Measurements from ENCODE around the gene CRLF3. TPM values are rescaled to one million over a fixed set of nuclear protein-coding genes. Genes with fewer than 3 reads are reported as not detected.

The CRLF3 gene
- total and polyA plus RNA-seq, 10 of the 15 experiments (the other 5 are each of a cell fraction or from before 2014, with no cell fraction given) = 10.0 to 39.2 (median 26.7) TPM

DNA sequence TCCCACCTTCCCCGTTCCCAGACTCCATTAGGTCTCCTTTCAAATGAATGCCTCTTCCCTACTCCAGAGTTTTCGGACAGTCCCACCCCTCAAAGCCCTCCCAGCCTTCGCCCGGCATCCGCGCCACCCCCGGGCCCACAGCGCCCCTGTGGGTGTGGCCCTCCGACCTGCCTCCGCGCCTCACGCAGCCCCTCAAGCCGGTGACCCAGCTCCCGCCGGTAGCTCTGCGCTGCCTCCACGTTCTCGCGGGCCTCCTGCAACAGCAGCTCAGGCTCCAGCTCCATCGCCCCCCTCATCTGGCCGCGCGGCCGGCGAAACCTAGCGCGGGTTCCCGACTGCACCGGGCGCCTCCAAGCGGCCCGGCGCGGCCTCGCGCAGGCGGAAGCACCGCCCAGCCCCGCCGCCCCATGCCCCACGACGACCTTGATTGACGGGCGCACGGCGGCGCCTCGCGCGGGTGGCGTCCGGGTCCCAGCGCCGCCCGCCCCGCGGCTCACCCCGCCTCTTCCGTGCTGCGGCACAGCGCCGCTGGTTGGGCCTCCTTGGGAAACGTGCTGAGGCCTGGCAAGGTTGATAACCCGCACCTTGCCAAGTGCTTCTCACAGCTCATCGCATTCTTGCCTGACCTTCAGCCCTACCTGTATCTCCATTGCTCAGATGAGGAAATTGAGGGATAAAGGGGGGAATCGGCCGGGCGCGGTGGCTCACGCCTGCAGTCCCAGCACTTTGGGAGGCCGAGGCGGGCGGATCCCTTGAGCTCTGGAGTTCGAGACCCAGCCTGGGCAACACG lies at the start of gene CRLF3 (continued):
- TF ChIP-seq, protein P1, sequence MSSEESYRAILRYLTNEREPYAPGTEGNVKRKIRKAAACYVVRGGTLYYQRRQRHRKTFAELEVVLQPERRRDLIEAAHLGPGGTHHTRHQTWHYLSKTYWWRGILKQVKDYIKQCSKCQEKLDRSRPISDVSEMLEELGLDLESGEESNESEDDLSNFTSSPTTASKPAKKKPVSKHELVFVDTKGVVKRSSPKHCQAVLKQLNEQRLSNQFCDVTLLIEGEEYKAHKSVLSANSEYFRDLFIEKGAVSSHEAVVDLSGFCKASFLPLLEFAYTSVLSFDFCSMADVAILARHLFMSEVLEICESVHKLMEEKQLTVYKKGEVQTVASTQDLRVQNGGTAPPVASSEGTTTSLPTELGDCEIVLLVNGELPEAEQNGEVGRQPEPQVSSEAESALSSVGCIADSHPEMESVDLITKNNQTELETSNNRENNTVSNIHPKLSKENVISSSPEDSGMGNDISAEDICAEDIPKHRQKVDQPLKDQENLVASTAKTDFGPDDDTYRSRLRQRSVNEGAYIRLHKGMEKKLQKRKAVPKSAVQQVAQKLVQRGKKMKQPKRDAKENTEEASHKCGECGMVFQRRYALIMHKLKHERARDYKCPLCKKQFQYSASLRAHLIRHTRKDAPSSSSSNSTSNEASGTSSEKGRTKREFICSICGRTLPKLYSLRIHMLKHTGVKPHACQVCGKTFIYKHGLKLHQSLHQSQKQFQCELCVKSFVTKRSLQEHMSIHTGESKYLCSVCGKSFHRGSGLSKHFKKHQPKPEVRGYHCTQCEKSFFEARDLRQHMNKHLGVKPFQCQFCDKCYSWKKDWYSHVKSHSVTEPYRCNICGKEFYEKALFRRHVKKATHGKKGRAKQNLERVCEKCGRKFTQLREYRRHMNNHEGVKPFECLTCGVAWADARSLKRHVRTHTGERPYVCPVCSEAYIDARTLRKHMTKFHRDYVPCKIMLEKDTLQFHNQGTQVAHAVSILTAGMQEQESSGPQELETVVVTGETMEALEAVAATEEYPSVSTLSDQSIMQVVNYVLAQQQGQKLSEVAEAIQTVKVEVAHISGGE (CRISPR knock-in tag; IDR thresholded peaks at IDR 0.05) = no peak
- TF ChIP-seq, protein P2, sequence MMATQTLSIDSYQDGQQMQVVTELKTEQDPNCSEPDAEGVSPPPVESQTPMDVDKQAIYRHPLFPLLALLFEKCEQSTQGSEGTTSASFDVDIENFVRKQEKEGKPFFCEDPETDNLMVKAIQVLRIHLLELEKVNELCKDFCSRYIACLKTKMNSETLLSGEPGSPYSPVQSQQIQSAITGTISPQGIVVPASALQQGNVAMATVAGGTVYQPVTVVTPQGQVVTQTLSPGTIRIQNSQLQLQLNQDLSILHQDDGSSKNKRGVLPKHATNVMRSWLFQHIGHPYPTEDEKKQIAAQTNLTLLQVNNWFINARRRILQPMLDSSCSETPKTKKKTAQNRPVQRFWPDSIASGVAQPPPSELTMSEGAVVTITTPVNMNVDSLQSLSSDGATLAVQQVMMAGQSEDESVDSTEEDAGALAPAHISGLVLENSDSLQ (IDR thresholded peaks at IDR 0.05) = peak; percentile 77
- TF ChIP-seq CHD1 (IDR thresholded peaks at IDR 0.05; ENCODE audit: low read depth, low read length) = peak; percentile 81; the same call in 1 of the 2 replicates
- no peak for TF ChIP-seq CBX5 (IDR thresholded peaks at IDR 0.05; ENCODE audit: low read depth)
- no peak for TF ChIP-seq BMI1 (IDR thresholded peaks at IDR 0.05; ENCODE audit: borderline replicate concordance)
- TF ChIP-seq, protein P3, sequence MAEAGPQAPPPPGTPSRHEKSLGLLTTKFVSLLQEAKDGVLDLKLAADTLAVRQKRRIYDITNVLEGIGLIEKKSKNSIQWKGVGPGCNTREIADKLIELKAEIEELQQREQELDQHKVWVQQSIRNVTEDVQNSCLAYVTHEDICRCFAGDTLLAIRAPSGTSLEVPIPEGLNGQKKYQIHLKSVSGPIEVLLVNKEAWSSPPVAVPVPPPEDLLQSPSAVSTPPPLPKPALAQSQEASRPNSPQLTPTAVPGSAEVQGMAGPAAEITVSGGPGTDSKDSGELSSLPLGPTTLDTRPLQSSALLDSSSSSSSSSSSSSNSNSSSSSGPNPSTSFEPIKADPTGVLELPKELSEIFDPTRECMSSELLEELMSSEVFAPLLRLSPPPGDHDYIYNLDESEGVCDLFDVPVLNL (IDR thresholded peaks at IDR 0.05; ENCODE audit: low read depth, low read length) = no peak
- peak; percentile 74; the same call in 1 of the 2 replicates for TF ChIP-seq CHD2 (IDR thresholded peaks at IDR 0.05; ENCODE audit: borderline replicate concordance, low read depth, low read length)
- peak in 1 of 2 experiments; percentile 80; a peak in 2 of 3 replicates for TF ChIP-seq EGR1 (IDR thresholded peaks at IDR 0.05; ENCODE audit: borderline replicate concordance in 1 of 2, low read depth in 2 of 2, low read length in 2 of 2)
- 0 out of 2 replicates have a peak, but pooled peaks have one; percentile 65 for TF ChIP-seq ESRRA (IDR thresholded peaks at IDR 0.05; ENCODE audit: low read length)
- no peak for TF ChIP-seq ZBED1 (IDR thresholded peaks at IDR 0.05; ENCODE audit: borderline replicate concordance)
- TF ChIP-seq FOXM1 (IDR thresholded peaks at IDR 0.05; ENCODE audit: low read depth, low read length) = no peak
- TF ChIP-seq TARDBP (IDR thresholded peaks at IDR 0.05; ENCODE audit: borderline replicate concordance) = no peak
- no peak for TF ChIP-seq WRNIP1 (IDR thresholded peaks at IDR 0.05; ENCODE audit: borderline replicate concordance, low read depth, low read length)
- no peak for TF ChIP-seq STAT3 (IDR thresholded peaks at IDR 0.05; ENCODE audit: low read depth, low read length)
- TF ChIP-seq POLR2AphosphoS2 (IDR thresholded peaks at IDR 0.05; ENCODE audit: low read depth, low read length) = peak; percentile 52; the same call in 1 of the 2 replicates
- peak; percentile 31; the same call in 1 of the 2 replicates for TF ChIP-seq MXI1 (IDR thresholded peaks at IDR 0.05; ENCODE audit: low read depth, low read length)
- TF ChIP-seq SUZ12 (IDR thresholded peaks at IDR 0.05; ENCODE audit: unreplicated experiment) = no peak
- peak; percentile 89; the same call in 1 of the 2 replicates for TF ChIP-seq SMARCA5 (IDR thresholded peaks at IDR 0.05)
- TF ChIP-seq, protein P4, sequence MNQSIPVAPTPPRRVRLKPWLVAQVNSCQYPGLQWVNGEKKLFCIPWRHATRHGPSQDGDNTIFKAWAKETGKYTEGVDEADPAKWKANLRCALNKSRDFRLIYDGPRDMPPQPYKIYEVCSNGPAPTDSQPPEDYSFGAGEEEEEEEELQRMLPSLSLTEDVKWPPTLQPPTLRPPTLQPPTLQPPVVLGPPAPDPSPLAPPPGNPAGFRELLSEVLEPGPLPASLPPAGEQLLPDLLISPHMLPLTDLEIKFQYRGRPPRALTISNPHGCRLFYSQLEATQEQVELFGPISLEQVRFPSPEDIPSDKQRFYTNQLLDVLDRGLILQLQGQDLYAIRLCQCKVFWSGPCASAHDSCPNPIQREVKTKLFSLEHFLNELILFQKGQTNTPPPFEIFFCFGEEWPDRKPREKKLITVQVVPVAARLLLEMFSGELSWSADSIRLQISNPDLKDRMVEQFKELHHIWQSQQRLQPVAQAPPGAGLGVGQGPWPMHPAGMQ (IDR thresholded peaks at IDR 0.05; ENCODE audit: borderline replicate concordance) = no peak
- peak; percentile 63; the same call in 1 of the 2 replicates for TF ChIP-seq MEF2A (IDR thresholded peaks at IDR 0.05; ENCODE audit: insufficient read depth, low read depth, low read length)
- TF ChIP-seq, protein P5, sequence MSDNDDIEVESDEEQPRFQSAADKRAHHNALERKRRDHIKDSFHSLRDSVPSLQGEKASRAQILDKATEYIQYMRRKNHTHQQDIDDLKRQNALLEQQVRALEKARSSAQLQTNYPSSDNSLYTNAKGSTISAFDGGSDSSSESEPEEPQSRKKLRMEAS (IDR thresholded peaks at IDR 0.05; ENCODE audit: low read depth, low read length) = peak; percentile 60; the same call in 1 of the 2 replicates
- TF ChIP-seq MTA2 (IDR thresholded peaks at IDR 0.05; ENCODE audit: low read depth) = no peak

Data from GM12878 (cell line).